AG09319 (cell line): ENCODE measurements around the gene DENND2C.

Source experiments
- DNase-seq: peaks from one replicate; pipeline ENCODE4 v3.0.0-alpha.2; 2010; ENCODE audit warnings: low read depth; ENCODE audit errors: extremely low read depth
- CTCF ChIP-seq: IDR thresholded peaks from 2 replicates; pipeline ENCODE4 v1.5.1; 2011; ENCODE audit warnings: low read depth, mild to moderate bottlenecking, inconsistent platforms, low read length, moderate library complexity

DENND2C gene

GRCh38 chr1:114545796-114546195 is 124.1 kb downstream of the DENND2C start:
- DNase-seq = no peak
- no peak for TF ChIP-seq CTCF

GRCh38 chr1:114545315-114545714 is 124.5 kb downstream of the DENND2C start:
- TF ChIP-seq CTCF = no peak
- DNase-seq = no peak

- TF ChIP-seq CTCF = no peak
- DNase-seq = no peak
Observed at GRCh38 chr1:114540821-114541220, 129.0 kb downstream of the DENND2C start.

- DNase-seq = no peak
- no peak for TF ChIP-seq CTCF
Observed at GRCh38 chr1:114540272-114540671, 129.6 kb downstream of the DENND2C start.

- no peak for DNase-seq
- TF ChIP-seq CTCF = no peak
Observed at GRCh38 chr1:114536043-114536442, 133.8 kb downstream of the DENND2C start.

GRCh38 chr1:114535401-114535800 is 134.4 kb downstream of the DENND2C start:
- DNase-seq = no peak

More at GRCh38 chr1:114535401-114535800, 134.4 kb downstream of the DENND2C start:
- no peak for TF ChIP-seq CTCF
